CD4-positive, alpha-beta memory T cell (primary cell): ENCODE results near the gene LGALS12. TPM values are rescaled to one million over a fixed set of nuclear protein-coding genes. Genes with fewer than 3 reads are reported as not detected.
"Not testable (repeated sequence)": the region's sequence is repeated elsewhere in the genome, so short reads cannot be mapped to it uniquely, and the experiment has no call there.

Experiments
- CTCF ChIA-PET: fragments of 350-600 bp; sonication (Branson Sonifier 250); formaldehyde crosslinking; loops from one replicate; lab custom pipeline; 2021; ENCODE audit warnings: inconsistent platforms; ENCODE audit not compliant: partially characterized antibody; lab: Charles Lee
- POLR2A ChIA-PET: fragments of 350-600 bp; sonication (Branson Sonifier 250); formaldehyde crosslinking; loops from one replicate; lab custom pipeline; 2021; ENCODE audit not compliant: partially characterized antibody; lab: Charles Lee
- DNase-seq, 5 donors: peaks; one replicate each; pipeline versions ENCODE4 v3.0.0 to v3.0.0-alpha.2; 2020 to 2022; ENCODE audit warnings: mixed read lengths in 1 of 5
- H3K27ac ChIP-seq: one replicate; pipeline ENCODE4 v1.7.0; 2013; ENCODE audit warnings: low read depth, low read length
- H3K27me3 ChIP-seq: 2 replicates; pipeline ENCODE4 v1.7.0; 2013; ENCODE audit warnings: mild to moderate bottlenecking, low read length, moderate library complexity; ENCODE audit not compliant: insufficient read depth
- H3K36me3 ChIP-seq: 2 replicates; pipeline ENCODE4 v1.7.0; 2013; ENCODE audit warnings: mild to moderate bottlenecking, low read length, moderate library complexity; ENCODE audit not compliant: insufficient read depth
- H3K4me1 ChIP-seq: 2 replicates; pipeline ENCODE4 v1.7.0; 2013; ENCODE audit warnings: mild to moderate bottlenecking, low read length, moderate library complexity; ENCODE audit not compliant: insufficient read depth
- H3K4me3 ChIP-seq, 2 donors: one replicate each; pipeline ENCODE4 v1.7.0; 2013; ENCODE audit warnings: low read length in 2 of 2, mild to moderate bottlenecking in 1 of 2
- H3K9me3 ChIP-seq, 2 donors: one replicate each; pipeline ENCODE4 v1.7.0; 2013; ENCODE audit warnings: low read length in 2 of 2, control low read depth in 1 of 2; ENCODE audit not compliant: control insufficient read depth in 1 of 2
- H3K27ac Mint-ChIP-seq, 7 donors: one replicate each; pipeline ENCODE4 v1.8.0; 2020 to 2021; ENCODE audit warnings: mixed read lengths in 7 of 7, mild to moderate bottlenecking in 6 of 7, inconsistent platforms in 3 of 7, moderate library complexity in 3 of 7
- H3K27me3 Mint-ChIP-seq, 2 donors: one replicate each; pipeline ENCODE4 v1.8.0; 2020 to 2021; ENCODE audit warnings: mixed read lengths in 2 of 2
- H3K36me3 Mint-ChIP-seq, 2 donors: one replicate each; pipeline ENCODE4 v1.8.0; 2020 to 2021; ENCODE audit warnings: mixed read lengths in 2 of 2, inconsistent platforms in 1 of 2, mild to moderate bottlenecking in 1 of 2
- H3K4me1 Mint-ChIP-seq, 4 donors: one replicate each; pipeline ENCODE4 v1.8.0; 2020 to 2021; ENCODE audit warnings: mixed read lengths in 4 of 4, mild to moderate bottlenecking in 1 of 4
- H3K4me3 Mint-ChIP-seq, 8 donors: one replicate each; pipeline ENCODE4 v1.8.0; 2020 to 2021; ENCODE audit warnings: mixed read lengths in 8 of 8, mild to moderate bottlenecking in 7 of 8, moderate library complexity in 6 of 8, inconsistent platforms in 3 of 8
- H3K9me3 Mint-ChIP-seq, 8 donors: one replicate each; pipeline ENCODE4 v1.8.0; 2020 to 2021; ENCODE audit warnings: mixed read lengths in 8 of 8, mild to moderate bottlenecking in 5 of 8, inconsistent platforms in 3 of 8, moderate library complexity in 1 of 8
- intact Hi-C: fragments of 100-400 bp; cut with micrococcal nuclease; formaldehyde crosslinking; loops from one replicate; pipeline ENCODE4 v1.15.1; 2023
- polyA plus RNA-seq, 2 donors: library from polyadenylated mRNA; unstranded; fragments of 300-500 nt; fragmentation: Illumina TruSeq; gene quantifications; one replicate each; pipeline ENCODE4 v1.2.3, GENCODE V29; 2021
- total RNA-seq, 2 experiments: library from RNA; stranded (reverse); gene quantifications; one replicate each; pipeline ENCODE4 v1.2.3, GENCODE V29; 2021

LGALS12 gene
- total and polyA plus RNA-seq, 4 experiments from 2014 or later, result not detected

GRCh38 chr11:63547061-63547460, 41.2 kb downstream of the LGALS12 start:
- Histone ChIP-seq H3K4me3 (no peak overlapping the region), H3K9me3 (no peaks in the 10 kb centered on the region), H3K36me3 (peaks cover 35% of the 10 kb centered on the region), H3K27ac (no peak overlapping the region), H3K4me1 (peaks cover 25% of the 10 kb centered on the region), H3K27me3 (no peaks in the 10 kb centered on the region)
- ChIA-PET CTCF (no interaction called here), POLR2A (interaction anchor here (3.0 to 5.6 kb wide), 2 partner anchors 10 to 15 kb away, joined by 12 to 25 read pairs; partner anchors contain the start of gene PLAAT4)
- Mint-ChIP-seq H3K4me1 (peaks cover 27 to 49% (median 39%) of the 10 kb centered on the region in 4 donors), H3K9me3 (no peaks in the 10 kb centered on the region), H3K4me3 (no peak overlapping the region), H3K27ac (peak overlapping the region in 5 of 7 donors; percentile 48 to 68 (median 55)), H3K27me3 (no peaks in the 10 kb centered on the region), H3K36me3 (peaks cover 41 to 54% of the 10 kb centered on the region in 2 donors)
- intact Hi-C loops, result no loop called here
- no peak for DNase-seq

GRCh38 chr11:63548178-63548577, 42.3 kb downstream of the LGALS12 start:
- no peaks in the 10 kb centered on the region for H3K9me3 Mint-ChIP-seq
- peak overlapping the region in 4 of 7 donors; percentile 48 to 84 (median 80) for H3K27ac Mint-ChIP-seq
- H3K4me3 Mint-ChIP-seq, result no peak overlapping the region
- intact Hi-C loops, result no loop called here
- no peaks in the 10 kb centered on the region for H3K27me3 ChIP-seq
- DNase-seq, result no peak
- H3K36me3 Mint-ChIP-seq, result peaks cover 38 to 45% of the 10 kb centered on the region in 2 donors
- peaks cover 28% of the 10 kb centered on the region for H3K4me1 ChIP-seq
- POLR2A ChIA-PET, result interaction anchor here (7.1 kb wide), 1 partner anchor 11 kb away, joined by 132 read pairs; the partner anchor contains the start of gene PLAAT4
- H3K4me3 ChIP-seq, result no peak overlapping the region
- CTCF ChIA-PET, result interaction anchor here (1.0 kb wide), 1 partner anchor 69 kb away, joined by 3 read pairs; no protein-coding TSS in a partner anchor
- H3K27me3 Mint-ChIP-seq, result no peaks in the 10 kb centered on the region
- peaks cover 35% of the 10 kb centered on the region for H3K36me3 ChIP-seq
- H3K27ac ChIP-seq, result no peak overlapping the region
- peaks cover 28 to 49% (median 39%) of the 10 kb centered on the region in 4 donors for H3K4me1 Mint-ChIP-seq
- no peaks in the 10 kb centered on the region for H3K9me3 ChIP-seq

- ChIA-PET CTCF (interaction anchor here (1.3 to 2.3 kb wide), 2 partner anchors 12 to 70 kb away, joined by 5 to 9 read pairs; partner anchors contain the start of gene PLAAT4), POLR2A (interaction anchor here (0.8 to 7.1 kb wide), 4 partner anchors 12 to 70 kb away, joined by 3 to 132 read pairs (median 5); partner anchors contain the start of gene PLAAT4)
- H3K9me3 ChIP-seq, result no peaks in the 10 kb centered on the region
- Mint-ChIP-seq H3K4me3 (peak overlapping the region in 2 of 8 donors; percentile 4 to 50), H3K27ac (peak overlapping the region in 5 of 7 donors; percentile 36 to 79 (median 46)), H3K36me3 (peaks cover 30 to 34% of the 10 kb centered on the region in 2 donors), H3K9me3 (no peaks in the 10 kb centered on the region), H3K27me3 (no peaks in the 10 kb centered on the region), H3K4me1 (peaks cover 31 to 49% (median 39%) of the 10 kb centered on the region in 4 donors)
- no peak overlapping the region for H3K27ac ChIP-seq
- peaks cover 32% of the 10 kb centered on the region for H3K4me1 ChIP-seq
- no peaks in the 10 kb centered on the region for H3K27me3 ChIP-seq
- intact Hi-C loops, result no loop called here
- no peak overlapping the region for H3K4me3 ChIP-seq
- H3K36me3 ChIP-seq, result peaks cover 22% of the 10 kb centered on the region
- no peak for DNase-seq
These were observed 43.5 kb downstream of the LGALS12 start for GRCh38 chr11:63549411-63549810.

GRCh38 chr11:63550156-63550700, 44.3 kb downstream of the LGALS12 start:
- H3K27ac Mint-ChIP-seq, H3K4me3 Mint-ChIP-seq, DNase-seq, H3K27me3 Mint-ChIP-seq, H3K4me3 ChIP-seq, H3K9me3 Mint-ChIP-seq, intact Hi-C loops, H3K9me3 ChIP-seq, H3K27me3 ChIP-seq, H3K27ac ChIP-seq: not testable (repeated sequence)
- H3K36me3 ChIP-seq, result peaks cover 14% of the 10 kb centered on the region
- CTCF ChIA-PET, result interaction anchor here (2.3 to 3.7 kb wide), 2 partner anchors 13 to 70 kb away, joined by 9 to 23 read pairs; partner anchors contain the start of gene PLAAT4
- H3K4me1 ChIP-seq, result peaks cover 38% of the 10 kb centered on the region
- peaks cover 35 to 50% (median 43%) of the 10 kb centered on the region in 4 donors for H3K4me1 Mint-ChIP-seq
- POLR2A ChIA-PET, result interaction anchor here (1.2 to 7.1 kb wide), 7 partner anchors 13 to 63 kb away, joined by 3 to 132 read pairs (median 9); partner anchors contain the start of genes PLAAT3 and PLAAT4
- peaks cover 24 to 26% of the 10 kb centered on the region in 2 donors for H3K36me3 Mint-ChIP-seq

GRCh38 chr11:63551091-63551888, 45.4 kb downstream of the LGALS12 start:
- no peak for DNase-seq
- Histone ChIP-seq H3K4me3 (peak overlapping the region in 1 of 2 donors; percentile 27), H3K27ac (no peak overlapping the region), H3K9me3 (no peaks in the 10 kb centered on the region), H3K4me1 (peaks cover 38% of the 10 kb centered on the region), H3K27me3 (no peaks in the 10 kb centered on the region), H3K36me3 (peaks cover 4% of the 10 kb centered on the region)
- no peaks in the 10 kb centered on the region for H3K27me3 Mint-ChIP-seq
- H3K4me3 Mint-ChIP-seq, result peak overlapping the region; percentile 48 to 89 (median 82)
- CTCF ChIA-PET, result interaction anchor here (1.0 to 3.7 kb wide), 6 partner anchors 12 to 71 kb away, joined by 3 to 23 read pairs (median 4); partner anchors contain the start of genes PLAAT2 and PLAAT4
- intact Hi-C loops, result no loop called here
- peak overlapping the region; percentile 76 to 93 (median 88) for H3K27ac Mint-ChIP-seq
- peaks cover 15 to 16% of the 10 kb centered on the region in 2 donors for H3K36me3 Mint-ChIP-seq
- POLR2A ChIA-PET, result interaction anchor here (0.6 to 7.1 kb wide), 16 partner anchors 10 to 1758 kb away, joined by 3 to 132 read pairs (median 4); partner anchors contain the start of genes FEN1, PLAAT2, PLAAT3 and PLAAT4
- H3K9me3 Mint-ChIP-seq, result no peaks in the 10 kb centered on the region
- peaks cover 39 to 56% (median 44%) of the 10 kb centered on the region in 4 donors for H3K4me1 Mint-ChIP-seq

- H3K36me3 ChIP-seq, result no peaks in the 10 kb centered on the region
- POLR2A ChIA-PET, result interaction anchor here (0.6 to 7.1 kb wide), 14 partner anchors 9 to 1759 kb away, joined by 3 to 132 read pairs (median 7); partner anchors contain the start of genes FEN1, PLAAT2 and PLAAT4
- H3K27ac ChIP-seq, result no peak overlapping the region
- CTCF ChIA-PET, result interaction anchor here (1.0 to 3.7 kb wide), 6 partner anchors 12 to 72 kb away, joined by 3 to 23 read pairs (median 4); partner anchors contain the start of genes PLAAT2 and PLAAT4
- Mint-ChIP-seq H3K27ac (peak overlapping the region in 4 of 7 donors; percentile 66 to 93 (median 84)), H3K27me3 (no peaks in the 10 kb centered on the region), H3K9me3 (no peaks in the 10 kb centered on the region), H3K36me3 (peaks cover 9 to 10% of the 10 kb centered on the region in 2 donors), H3K4me3 (peak overlapping the region in 6 of 8 donors; percentile 77 to 89 (median 84)), H3K4me1 (peaks cover 37 to 56% (median 45%) of the 10 kb centered on the region in 4 donors)
- intact Hi-C loops, result loop anchor here (2.0 kb wide), 1 partner anchor 15 kb away; the partner anchor contains the start of gene PLAAT4
- no peaks in the 10 kb centered on the region for H3K9me3 ChIP-seq
- DNase-seq, result no peak
- H3K4me3 ChIP-seq, result peak overlapping the region in 1 of 2 donors; percentile 27
- H3K27me3 ChIP-seq, result no peaks in the 10 kb centered on the region
- peaks cover 38% of the 10 kb centered on the region for H3K4me1 ChIP-seq
These were observed 46.0 kb downstream of the LGALS12 start for GRCh38 chr11:63551889-63552266.
